KG1 (cell line): Measurements from ENCODE around the gene MALL.
"Not testable (repeated sequence)": the region's sequence is repeated elsewhere in the genome, so short reads cannot be mapped to it uniquely, and the experiment has no call there.

Experiments used
- DNase-seq: peaks from one replicate; lab custom pipeline; 2025; lab: John Stamatoyannopoulos, UW

MALL gene

DNA sequence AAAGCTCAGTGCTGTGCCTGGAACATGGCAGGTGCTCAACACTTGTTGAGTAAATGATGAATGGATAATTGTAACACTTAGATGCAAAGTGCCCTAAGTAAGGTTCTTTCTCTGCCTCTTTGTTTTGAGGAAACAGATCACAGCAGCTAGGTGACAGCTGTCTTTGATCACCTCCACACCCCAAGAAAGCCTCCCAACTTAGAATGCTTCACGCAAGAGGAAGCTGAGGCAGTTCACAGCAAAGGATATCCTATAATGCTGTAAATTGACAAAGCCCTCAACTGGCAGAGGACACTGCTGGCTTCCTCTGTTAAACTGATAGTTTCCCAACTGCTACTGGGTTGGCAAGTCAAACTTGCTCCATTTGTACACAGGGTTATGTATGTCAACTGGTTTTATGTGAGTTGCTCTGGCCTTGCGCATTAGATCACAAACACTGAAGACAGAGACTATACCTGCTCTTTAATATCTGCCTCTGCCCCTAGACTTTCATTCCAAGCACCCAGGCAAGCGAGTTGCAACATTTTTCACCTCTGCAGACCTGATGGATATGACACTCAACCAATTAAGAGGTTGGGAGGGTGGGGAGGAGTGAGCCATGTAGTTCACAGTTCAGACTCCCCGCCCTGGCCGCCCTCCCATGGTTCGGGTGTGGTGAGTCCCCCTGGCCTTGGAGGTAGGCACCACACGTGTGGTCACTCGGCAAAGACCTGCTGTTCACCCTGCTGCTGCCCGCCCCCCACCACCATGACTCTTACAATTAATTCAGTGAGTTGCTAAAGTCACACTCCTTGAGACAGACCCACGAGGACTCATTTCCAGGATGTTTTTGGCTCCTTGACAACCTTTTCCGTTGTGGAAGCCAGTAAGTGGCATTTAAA, 4.8 kb upstream of the MALL start:
- DNase-seq, result peak; percentile 17

DNA sequence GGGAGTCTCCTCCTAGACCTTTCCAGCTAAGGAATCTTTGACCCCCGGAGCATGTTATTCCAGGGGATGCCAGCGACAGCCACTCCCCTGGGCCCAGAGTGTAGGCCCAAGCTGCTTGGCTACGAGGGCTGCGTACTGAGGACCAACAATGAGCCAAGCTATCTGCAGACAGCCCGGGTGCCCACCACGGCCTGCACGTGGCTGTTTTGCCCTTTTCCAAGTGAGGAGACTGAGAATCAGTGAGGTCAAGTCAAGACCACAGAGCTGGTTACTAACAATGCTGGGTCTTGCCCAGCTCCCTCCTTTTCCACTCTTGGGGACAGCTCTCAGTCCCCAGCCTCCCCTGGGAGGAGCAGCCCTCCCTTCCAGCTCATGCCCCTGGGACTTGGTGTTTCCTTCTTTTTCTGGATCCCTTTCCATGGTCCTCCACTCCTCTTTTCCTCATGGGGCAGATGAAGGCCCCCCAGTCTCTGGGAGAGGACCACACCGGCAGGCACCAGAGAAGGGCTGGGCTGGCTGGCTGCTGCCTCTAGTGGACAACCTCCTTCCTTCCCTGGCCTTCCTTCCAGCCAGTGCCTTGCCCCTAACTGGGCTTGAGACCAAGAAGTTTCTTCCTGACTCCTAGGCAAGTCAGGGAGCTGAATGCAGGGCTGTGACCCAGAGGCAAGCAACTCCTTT, 550 bp upstream of the MALL start:
- DNase-seq, result no peak

DNA sequence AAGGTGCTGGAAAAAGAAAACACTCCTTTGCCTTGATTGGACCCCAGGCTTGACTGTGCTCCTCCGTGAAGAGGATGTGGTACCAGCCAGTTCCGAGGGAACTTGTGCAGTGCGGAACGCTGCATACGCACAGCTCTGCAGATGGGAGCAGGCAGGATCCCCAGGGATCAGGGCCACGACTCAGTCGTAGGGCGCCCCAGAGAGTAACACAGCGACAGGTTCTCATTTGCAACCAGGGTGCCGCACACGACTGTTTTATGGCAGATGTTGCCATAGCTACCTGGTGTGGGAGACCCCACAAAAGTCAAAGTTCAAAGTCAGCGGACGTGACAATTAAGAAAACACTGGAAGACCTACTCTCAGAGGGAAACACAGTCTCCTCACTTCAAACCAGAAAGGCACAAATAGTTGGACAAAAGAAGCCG, 779 bp downstream of the MALL start:
- no peak for DNase-seq

DNA sequence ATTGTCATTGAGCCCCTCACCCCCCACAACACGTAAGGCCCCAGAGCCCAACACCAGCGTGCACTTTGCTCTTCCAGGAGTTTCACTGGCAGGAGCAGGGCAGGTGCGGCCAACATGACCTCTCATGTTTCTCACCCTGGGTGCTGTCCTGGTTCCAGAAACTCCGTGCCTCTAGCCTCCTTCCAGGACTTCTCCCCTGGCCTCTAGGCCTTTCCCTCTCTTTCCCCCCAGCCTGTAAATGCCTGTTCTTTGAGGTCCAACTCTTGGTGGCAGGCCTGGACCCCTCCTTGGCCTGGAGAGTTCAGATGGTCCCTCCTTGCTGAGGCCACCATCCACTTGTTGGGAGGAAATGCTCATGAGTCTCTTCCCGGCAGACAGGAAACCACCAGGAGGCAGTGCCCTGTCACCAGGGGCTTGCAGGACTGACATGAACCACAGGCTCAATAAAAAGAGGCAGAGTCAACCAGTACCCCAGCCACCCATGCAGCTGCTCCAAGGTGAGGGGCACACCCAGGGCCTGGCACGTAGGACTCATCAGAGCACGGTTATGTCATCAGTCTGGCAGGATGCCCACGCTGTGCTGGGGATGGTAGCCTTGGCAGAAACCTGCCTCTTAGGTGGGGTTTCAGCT, 1.5 kb downstream of the MALL start:
- DNase-seq, result no peak

DNA sequence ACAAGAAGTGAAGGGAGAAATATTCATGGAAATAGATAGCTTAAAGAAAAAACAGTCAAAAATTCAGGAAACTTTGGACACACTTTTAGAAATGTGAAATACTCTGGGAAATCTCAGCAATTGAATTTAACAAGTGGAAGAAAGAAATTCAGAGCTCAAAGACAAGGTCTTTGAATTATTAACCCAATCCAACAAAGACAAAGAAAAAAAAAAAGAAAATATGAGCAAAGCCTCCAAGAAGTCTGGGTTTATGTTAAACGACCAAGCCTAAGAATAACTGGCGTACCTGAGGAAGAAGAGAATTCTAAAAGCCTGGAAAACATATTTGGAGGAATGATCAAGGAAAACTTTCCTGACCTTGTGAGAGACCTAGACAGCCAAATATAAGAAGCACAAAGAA, 7.3 kb downstream of the MALL start:
- DNase-seq, result not testable (repeated sequence)

DNA sequence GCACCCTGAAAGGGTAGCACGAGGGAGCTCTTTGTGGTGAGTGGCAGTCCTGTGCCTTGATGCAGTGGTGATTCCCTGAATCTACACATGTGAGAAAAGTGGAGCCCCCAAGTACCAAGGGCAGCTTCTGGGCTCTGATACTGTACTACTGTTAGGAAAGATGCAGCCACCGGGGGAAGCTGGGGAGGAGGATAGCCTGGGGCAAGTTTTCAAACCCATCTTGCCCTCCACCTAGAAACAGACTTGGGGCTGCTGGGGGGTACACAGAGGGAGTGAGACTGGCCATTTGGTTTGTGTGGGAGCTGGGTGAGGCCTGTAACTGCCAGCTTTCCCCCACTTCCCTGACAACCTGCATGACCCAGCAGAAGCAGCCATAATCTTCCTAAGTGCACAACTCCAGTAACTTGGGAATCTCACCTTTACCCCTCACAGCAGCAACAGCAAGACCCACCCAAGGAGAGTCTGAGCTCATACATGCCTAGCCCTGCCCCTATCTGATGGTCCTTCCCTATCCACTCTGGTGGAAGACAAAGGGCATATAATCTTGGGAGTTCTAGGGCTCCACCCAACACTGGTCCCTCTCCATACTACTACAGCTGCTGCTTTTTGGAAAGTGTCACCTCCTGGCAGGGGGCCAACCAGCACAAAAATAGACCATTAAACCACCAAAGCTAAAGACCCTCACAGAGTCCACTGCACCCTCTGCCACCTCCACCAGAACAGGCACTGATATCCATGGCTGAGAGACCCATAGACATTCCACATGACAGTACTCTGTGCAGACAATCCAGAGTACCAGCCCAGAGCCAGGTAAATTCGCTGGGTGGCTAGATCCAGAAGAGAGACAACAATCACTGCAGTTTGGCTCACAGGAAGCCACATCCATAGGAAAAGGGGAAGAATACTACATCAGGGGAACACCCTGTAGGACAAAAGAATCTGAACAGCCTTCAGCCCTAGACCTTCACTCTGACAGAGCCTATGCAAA, 8.2 kb downstream of the MALL start:
- no peak for DNase-seq

DNA sequence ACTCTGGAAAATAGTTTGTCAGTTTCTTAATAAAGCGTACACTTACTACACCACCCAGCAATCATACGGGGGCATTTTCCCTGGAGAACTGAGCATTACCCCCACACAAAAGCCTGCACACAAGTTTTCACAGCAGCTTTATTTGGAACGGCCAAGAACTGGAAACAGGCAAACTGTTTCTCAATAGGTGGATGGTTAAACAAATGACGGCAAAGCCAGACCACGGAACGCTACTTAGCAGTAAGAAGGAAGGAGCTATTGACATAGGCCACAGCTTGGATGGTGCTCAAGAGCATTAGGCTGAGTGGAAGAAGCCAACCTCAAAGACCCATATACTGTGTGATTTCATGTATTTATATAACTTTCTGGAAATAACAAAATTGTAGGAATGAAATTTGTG, 9.0 kb downstream of the MALL start:
- no peak for DNase-seq

DNA sequence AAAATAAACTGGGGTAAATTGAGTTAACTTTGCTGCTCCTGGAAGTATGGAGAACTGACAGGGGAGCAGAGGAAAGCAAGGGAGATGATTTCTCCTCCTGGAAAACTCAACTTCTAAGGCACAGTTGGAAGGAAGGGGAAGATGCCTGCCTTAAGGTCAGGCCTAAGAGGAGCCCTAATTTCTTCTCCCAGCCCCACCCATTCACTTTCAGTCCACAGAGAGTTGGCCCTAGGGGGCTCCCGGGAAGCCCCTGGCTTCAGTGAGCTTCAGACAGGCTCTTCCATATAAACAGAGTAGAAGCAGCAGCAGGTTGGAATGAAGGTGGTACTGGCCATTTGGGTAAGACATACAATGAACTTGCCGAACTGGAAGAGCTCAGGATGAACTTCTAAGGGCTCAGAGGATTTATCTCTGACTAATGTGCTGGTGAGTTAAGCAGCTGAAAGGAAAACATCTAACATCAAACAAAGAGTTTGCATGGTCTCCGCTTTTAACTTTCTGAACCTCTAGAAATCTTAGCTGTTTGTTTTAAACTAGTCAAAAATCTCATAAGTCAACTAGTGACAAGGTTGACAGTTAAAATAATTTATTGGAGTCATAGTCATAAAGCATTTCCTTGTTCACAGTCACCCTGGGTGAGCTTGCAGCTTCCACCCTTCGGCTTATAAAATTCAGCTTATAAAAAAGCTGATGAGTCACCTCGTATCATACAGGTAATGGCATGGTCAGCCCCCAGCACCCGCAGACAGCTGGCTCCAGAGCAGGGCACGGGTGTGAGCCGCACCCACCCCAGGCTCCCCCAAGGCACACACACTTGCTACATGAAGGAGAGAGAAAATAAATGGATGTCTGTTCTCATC, 9.8 kb downstream of the MALL start:
- DNase-seq, result no peak

DNA sequence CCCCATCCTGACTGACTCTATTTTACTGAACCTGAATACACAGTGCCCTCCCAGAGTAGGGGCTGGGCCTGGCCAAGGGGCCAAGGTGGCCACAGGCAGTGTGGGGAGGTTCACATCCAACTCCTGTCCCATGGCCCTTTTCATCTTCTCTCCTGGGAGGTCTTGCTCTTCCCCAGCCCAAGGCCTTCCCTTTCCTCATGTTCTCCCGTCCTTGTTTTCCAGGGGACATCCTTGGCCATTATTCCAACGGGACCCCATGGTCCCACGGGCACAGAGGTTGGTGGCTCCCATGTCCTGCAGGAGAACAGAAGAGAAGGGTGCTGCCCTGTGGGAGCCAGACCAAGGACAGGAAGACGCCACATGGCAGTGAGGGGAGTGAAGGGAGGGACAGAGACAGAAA, 10.4 kb downstream of the MALL start:
- no peak for DNase-seq

DNA sequence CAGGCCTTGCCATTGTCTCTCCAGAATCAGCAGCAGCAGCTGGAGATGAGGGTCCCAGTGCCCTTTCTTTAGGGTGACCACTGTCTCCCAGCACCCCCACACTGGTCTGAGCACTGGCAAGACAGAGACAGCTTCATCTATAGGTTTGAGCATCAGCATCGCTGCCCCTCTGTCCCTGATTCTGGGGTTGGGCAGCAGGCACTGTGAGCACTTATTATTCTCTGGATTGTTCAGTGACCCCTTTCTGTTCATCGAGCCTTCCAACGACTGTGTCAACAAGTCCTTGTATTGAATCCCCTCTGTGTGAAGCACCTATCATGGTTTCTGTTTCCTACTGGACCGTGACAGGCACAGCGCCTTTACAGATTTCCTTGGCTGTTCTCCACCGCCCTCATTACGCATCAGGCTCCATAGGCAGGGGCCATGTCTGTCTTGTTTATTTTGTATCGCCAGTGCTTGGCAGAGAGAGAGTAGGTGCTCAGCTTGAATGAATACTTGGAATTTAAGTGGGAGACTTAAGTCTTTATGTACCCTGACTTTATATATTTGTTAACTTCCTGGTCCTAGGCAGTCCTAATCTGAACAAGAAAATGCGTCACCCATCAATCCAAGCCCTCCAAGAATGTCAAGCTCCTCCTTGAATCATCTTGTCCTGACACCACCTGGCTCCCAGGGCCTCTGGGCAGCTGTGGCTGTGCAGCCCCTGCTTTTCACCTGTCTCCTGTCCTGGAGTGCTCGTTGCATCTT, 11.4 kb downstream of the MALL start:
- no peak for DNase-seq

DNA sequence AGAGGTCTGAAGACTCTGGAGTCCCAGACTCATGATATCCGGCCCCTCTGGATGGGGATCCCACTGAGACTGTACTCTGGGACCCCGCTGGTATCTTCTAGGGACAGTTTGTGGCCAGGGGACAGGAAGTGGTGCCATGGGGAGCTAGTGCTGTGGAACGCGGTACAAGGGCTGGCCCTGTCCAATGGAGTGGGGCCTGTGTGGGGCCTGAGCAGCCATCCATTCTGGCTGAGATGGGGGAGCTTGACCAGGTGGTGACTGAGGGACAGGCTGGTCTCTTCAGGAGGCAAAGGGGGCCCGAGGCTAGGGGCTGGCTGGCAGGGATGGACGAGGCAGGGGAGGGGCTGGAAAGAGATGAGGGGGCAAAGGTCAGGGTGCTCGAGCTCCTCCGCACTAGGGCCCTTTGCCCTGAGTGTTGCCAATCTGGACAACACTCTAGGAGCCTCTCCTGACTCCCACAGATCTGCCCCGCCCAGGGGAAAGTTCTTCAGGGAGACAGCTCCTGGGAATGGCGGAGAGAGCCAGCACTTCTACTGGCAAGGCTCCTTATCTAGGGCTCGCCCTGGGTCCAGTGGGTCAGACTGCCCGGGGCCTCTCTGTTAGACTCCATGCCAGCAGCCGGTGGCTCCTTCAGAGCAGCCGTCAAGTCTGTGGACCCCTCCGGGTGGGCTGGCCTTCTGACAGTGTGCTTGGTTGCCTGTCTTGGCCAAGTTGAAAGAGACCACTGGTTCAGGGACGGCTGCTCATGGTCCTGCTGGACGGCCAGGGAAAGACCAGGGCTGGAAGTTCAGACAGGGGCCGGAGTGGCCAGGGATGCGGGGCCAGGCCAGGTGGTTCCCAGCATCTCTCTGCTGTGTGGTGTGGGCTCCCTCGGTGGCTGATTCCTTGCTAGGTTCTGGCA, 12.3 kb downstream of the MALL start:
- no peak for DNase-seq

DNA sequence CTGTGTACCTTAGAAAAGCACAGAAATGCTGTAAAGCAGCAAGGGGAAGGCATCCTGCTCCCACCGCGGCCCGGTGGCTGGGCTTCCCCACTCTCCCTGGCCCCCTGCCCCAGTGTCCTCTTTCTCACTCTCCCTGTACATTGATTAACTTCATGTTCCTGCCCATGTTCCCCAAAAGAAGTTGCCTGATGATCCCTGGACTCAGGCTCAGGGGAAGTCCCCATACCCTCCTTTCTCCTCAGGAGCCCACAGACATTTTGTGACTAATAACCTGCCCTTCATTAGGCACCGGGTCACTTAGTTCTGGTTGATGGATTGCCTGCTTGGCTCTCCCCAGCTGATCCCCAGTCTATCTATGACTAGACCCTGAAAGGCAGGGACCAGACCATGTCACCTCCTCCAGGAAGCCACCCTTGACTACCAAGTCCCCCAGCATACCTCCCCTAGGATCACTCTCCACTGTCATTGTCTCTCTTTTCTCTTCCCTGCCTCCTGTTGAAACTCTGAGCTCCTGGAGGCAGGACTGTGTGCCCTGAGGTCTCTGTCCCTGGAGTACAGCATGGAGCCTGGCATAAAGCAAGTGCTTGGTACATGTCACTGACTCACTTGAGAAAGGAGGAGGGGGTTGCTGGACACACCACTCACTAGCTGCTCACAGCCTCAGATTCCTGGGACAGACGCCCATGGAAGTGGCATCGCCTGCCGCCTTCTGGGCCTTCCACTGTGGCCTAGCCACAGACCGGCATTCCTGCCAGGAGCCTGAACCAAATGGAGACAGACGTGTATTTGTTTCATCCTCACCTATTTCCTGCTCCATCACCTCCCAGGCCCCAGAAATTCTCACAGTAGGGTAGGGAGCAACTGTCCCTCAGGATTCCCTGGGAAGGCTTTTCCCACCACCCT, 13.5 kb downstream of the MALL start:
- no peak for DNase-seq

DNA sequence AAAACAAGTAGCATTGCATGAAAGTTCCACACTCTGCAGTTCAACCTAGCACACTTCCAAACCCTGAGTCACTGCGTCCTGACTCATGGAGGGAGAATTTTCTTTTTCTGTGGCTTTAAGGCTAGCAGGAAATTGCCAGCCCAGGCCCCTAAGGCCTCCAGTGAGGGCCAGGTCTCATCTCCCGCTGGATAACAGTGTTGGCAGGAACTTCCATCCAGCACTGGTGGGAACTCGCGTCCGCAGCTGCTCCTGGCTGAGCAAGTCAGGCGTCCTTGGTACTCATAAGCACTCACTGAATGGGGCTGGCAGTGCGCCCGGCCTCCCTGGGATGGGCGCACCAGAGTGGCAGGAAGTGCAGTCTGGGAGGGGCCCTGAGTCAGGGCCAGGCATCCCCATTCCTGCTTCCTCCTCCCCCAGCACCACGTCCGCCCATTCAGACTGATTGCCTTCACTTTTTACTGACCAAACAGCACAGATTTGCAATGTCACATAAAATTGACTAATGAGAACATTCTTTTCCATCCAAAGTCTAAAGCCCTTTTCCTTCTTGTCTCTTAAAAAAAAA, 14.3 kb downstream of the MALL start:
- no peak for DNase-seq

DNA sequence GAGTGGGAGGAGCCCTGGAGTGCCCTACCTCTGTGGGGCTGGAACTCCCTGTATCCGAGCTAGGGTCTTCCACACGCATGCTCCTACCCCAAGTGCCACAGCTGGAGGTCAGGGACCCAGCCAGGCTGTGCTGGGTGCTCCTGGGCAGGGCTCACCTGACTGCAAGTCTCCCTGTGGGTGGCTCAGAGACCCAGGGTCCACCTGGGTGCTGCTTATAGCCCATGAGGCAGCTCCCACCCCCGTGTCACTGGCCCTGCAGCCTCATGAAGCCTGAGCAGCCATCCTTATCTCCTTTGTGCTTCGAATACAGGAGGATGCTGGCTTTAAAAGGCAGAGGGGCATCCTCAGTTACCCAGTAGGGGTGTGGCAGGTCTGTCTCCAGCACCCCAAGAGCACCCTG, 14.7 kb downstream of the MALL start:
- DNase-seq, result not testable (repeated sequence)

DNA sequence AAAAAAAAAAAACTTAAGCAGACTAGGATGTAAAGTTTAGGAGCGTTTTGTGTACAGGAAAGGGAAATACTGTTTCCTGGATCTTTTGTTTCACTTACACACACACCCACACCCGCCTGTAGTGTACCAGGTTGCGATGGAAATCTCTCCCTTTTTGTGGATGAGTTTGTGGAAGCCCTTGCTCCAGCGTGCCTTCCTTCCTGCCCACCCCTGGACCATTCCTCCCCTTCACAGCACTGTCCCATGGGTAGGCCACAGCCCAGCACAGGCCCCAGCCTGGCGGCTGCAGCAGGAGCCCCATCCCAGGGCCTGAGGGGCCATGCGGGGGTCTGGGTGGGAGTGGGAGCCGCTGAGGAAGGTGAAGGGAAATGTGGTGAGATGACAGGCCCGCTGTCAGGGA, 15.1 kb downstream of the MALL start:
- no peak for DNase-seq

DNA sequence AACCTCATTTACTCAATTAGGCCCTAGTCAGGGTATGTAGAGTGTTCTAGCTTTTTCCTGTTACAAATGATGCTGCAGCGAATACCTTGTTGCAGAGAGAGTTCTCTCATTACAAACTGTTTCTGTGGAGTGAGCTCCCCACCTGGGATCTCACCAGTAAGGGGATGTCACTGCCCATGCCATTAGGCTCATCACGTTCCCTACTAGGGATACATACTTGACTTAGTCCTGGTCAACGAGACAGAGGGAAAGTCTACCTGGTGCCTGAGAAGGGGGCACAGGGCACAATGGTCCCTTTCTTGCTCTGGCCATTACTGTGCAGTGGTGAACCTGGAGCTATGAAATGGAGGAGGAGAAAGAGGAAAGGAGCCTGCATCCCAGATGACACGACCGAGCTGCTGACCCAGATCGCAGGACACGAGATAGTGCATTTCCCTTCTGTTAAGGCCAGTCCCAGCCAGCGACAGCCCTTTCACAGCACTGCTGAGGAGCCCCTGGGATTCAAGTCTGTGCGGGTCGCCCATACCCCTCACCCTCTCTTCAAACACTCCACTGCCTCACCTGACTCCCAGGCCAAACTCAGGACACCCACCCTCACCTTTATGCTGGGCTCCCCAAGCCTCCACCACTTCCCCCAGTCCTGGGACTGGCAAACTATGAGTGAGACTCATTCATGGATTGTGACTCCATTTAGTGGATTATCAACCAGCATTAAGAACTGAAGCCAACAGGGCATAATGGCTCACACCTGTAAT, 16.0 kb downstream of the MALL start:
- DNase-seq, result no peak

DNA sequence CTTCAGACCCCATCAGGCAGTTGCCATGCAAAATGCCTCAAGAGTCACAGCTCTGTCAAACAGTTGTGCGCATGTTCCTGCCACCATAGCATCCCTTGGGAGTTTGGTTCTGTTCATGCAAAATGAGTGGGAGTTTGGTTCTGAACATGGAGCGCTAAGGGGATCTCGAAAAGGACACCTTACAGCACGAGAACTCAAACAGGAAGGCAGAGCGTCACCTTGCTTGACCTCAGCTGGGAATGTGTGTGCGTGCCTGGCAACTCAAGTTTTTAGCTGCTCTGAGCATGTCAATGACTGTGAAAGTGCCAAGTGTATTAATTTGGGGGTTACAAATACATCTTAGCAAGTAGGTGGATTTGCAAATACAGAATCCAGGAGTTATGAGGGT, 16.6 kb downstream of the MALL start:
- DNase-seq, result no peak
